DOHH2 (cell line): ENCODE measurements around the gene CBLB.

Experiments
- H3F3A ChIP-seq: fragments of 200-600 bp; sonication (generic), shearing (Covaris generic); 2 replicates; pipeline ENCODE4 v1.6.0; 2016; ENCODE audit warnings: antibody characterized with exemption, mild to moderate bottlenecking; ENCODE audit not compliant: control insufficient read depth, insufficient read depth
- H3K27ac ChIP-seq: fragments of 200-600 bp; sonication (generic); 2 replicates; pipeline ENCODE4 v1.5.1; 2014; ENCODE audit warnings: low read depth, mild to moderate bottlenecking, low read length, moderate library complexity
- H3K27me3 ChIP-seq: fragments of 200-600 bp; sonication (generic); 2 replicates; pipeline ENCODE4 v1.6.1; 2014; ENCODE audit warnings: mild to moderate bottlenecking, low read length, mixed read lengths; ENCODE audit not compliant: control insufficient read depth
- H3K36me3 ChIP-seq: fragments of 200-600 bp; sonication (generic); 2 replicates; pipeline ENCODE4 v1.6.1; 2014; ENCODE audit warnings: mild to moderate bottlenecking, low read length, moderate library complexity, mixed read lengths; ENCODE audit not compliant: control insufficient read depth
- H3K4me1 ChIP-seq: fragments of 200-600 bp; sonication (generic); 2 replicates; pipeline ENCODE4 v1.6.1; 2014; ENCODE audit warnings: mild to moderate bottlenecking, low read length, mixed read lengths; ENCODE audit not compliant: control insufficient read depth
- H3K4me2 ChIP-seq: fragments of 200-600 bp; sonication (generic); 2 replicates; pipeline ENCODE4 v1.6.0; 2014; ENCODE audit warnings: mild to moderate bottlenecking, low read length, moderate library complexity
- H3K4me3 ChIP-seq: fragments of 200-600 bp; sonication (generic); 2 replicates; pipeline ENCODE4 v1.5.1; 2014; ENCODE audit warnings: mild to moderate bottlenecking, low read length, mixed read lengths
- H3K79me2 ChIP-seq: fragments of 200-600 bp; sonication (generic); 2 replicates; pipeline ENCODE4 v1.6.1; 2014; ENCODE audit warnings: mild to moderate bottlenecking, low read length, mixed read lengths; ENCODE audit not compliant: control insufficient read depth
- H3K9me2 ChIP-seq: fragments of 200-600 bp; sonication (generic); replicated peaks from 2 replicates; pipeline ENCODE4 v1.6.1; 2014; ENCODE audit warnings: mild to moderate bottlenecking, low read length, mixed read lengths; ENCODE audit not compliant: control insufficient read depth
- H3K9me3 ChIP-seq: fragments of 200-600 bp; sonication (generic); 2 replicates; pipeline ENCODE4 v1.6.1; 2014; ENCODE audit warnings: antibody characterized with exemption, low read length, mixed read lengths; ENCODE audit not compliant: control insufficient read depth, insufficient read depth
- H4K20me1 ChIP-seq: fragments of 200-600 bp; sonication (generic); 2 replicates; pipeline ENCODE4 v1.6.0; 2014; ENCODE audit warnings: low read depth, mild to moderate bottlenecking, antibody characterized with exemption, low read length, moderate library complexity; ENCODE audit not compliant: control insufficient read depth, insufficient read depth
- EZH2phosphoT487 ChIP-seq: fragments of 200-600 bp; sonication (generic); IDR thresholded peaks from 2 replicates; pipeline ENCODE4 v1.6.1; 2017; ENCODE audit warnings: borderline replicate concordance, mild to moderate bottlenecking, antibody characterized with exemption, low read length, moderate library complexity, mixed read lengths
- TF ChIP-seq, protein P1 (sequence below): fragments of 200-600 bp; sonication (generic); IDR thresholded peaks from one replicate; pipeline ENCODE4 v1.5.1; 2014; ENCODE audit warnings: antibody characterized with exemption, mild to moderate bottlenecking, low read depth, low read length; ENCODE audit not compliant: poor library complexity, severe bottlenecking

CBLB gene

GRCh38 chr3:105913616-105914015 lies 44.8 kb upstream of the CBLB start:
- no peaks in the 10 kb centered on the region for H3K36me3 ChIP-seq
- H3K4me1 ChIP-seq, result no peaks in the 10 kb centered on the region
- H3F3A ChIP-seq, result no peaks in the 10 kb centered on the region
- H4K20me1 ChIP-seq, result no peaks in the 10 kb centered on the region
- H3K4me3 ChIP-seq, result no peak overlapping the region
- no peaks in the 10 kb centered on the region for H3K27me3 ChIP-seq
- H3K9me2 ChIP-seq, result no peaks in the 10 kb centered on the region
- TF ChIP-seq EZH2phosphoT487, result no peak
- TF ChIP-seq, protein P1, sequence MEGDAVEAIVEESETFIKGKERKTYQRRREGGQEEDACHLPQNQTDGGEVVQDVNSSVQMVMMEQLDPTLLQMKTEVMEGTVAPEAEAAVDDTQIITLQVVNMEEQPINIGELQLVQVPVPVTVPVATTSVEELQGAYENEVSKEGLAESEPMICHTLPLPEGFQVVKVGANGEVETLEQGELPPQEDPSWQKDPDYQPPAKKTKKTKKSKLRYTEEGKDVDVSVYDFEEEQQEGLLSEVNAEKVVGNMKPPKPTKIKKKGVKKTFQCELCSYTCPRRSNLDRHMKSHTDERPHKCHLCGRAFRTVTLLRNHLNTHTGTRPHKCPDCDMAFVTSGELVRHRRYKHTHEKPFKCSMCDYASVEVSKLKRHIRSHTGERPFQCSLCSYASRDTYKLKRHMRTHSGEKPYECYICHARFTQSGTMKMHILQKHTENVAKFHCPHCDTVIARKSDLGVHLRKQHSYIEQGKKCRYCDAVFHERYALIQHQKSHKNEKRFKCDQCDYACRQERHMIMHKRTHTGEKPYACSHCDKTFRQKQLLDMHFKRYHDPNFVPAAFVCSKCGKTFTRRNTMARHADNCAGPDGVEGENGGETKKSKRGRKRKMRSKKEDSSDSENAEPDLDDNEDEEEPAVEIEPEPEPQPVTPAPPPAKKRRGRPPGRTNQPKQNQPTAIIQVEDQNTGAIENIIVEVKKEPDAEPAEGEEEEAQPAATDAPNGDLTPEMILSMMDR, result no peak
- no peak overlapping the region for H3K27ac ChIP-seq
- H3K9me3 ChIP-seq, result peaks cover 7% of the 10 kb centered on the region; the same call in 1 of the 2 replicates
- H3K79me2 ChIP-seq, result no peaks in the 10 kb centered on the region
- H3K4me2 ChIP-seq, result no peak overlapping the region

DNA sequence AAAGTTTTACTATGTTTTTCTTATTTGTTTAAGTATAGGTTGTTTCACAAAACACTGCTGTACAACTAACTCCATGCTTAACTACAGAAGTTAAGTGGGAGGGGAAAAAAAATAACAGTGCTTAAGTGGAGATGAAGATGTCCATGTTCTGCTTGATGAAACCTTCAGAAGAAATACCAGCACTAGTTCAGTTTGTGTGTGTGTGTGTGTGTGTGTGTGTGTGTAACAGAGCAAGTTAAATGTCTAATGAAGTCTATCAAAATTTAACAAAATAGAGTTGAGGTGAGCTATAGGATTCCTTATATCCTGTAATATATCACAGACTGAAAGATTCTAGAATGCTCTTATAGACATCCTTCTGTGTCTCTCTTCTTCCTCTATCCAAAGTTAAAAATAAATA lies 44.1 kb upstream of the CBLB start:
- Histone ChIP-seq H3K36me3 (no peaks in the 10 kb centered on the region), H3K27ac (no peak overlapping the region), H3F3A (no peaks in the 10 kb centered on the region), H3K9me2 (no peaks in the 10 kb centered on the region), H3K79me2 (no peaks in the 10 kb centered on the region), H4K20me1 (no peaks in the 10 kb centered on the region), H3K4me1 (peaks cover 1% of the 10 kb centered on the region), H3K4me2 (no peak overlapping the region), H3K4me3 (no peak overlapping the region), H3K9me3 (peaks cover 7% of the 10 kb centered on the region; the same call in 1 of the 2 replicates), H3K27me3 (no peaks in the 10 kb centered on the region)
- TF ChIP-seq EZH2phosphoT487, result no peak
- TF ChIP-seq, protein P1, result no peak

- Histone ChIP-seq H3K79me2 (no peaks in the 10 kb centered on the region), H4K20me1 (no peaks in the 10 kb centered on the region), H3K4me3 (no peak overlapping the region), H3K36me3 (no peaks in the 10 kb centered on the region), H3K27me3 (no peaks in the 10 kb centered on the region), H3K4me2 (no peak overlapping the region), H3K9me2 (no peaks in the 10 kb centered on the region), H3F3A (no peaks in the 10 kb centered on the region), H3K27ac (no peak overlapping the region), H3K9me3 (peaks cover 7% of the 10 kb centered on the region; the same call in 1 of the 2 replicates), H3K4me1 (peaks cover 6% of the 10 kb centered on the region)
- TF ChIP-seq EZH2phosphoT487, result no peak
- TF ChIP-seq, protein P1, result no peak
Measured at GRCh38 chr3:105911496-105911895, 42.7 kb upstream of the CBLB start.

GRCh38 chr3:105907777-105908176 lies 39.0 kb upstream of the CBLB start:
- H3K4me3 ChIP-seq, result no peak overlapping the region
- H3F3A ChIP-seq, result no peaks in the 10 kb centered on the region
- no peak overlapping the region for H3K27ac ChIP-seq
- TF ChIP-seq, protein P1, result no peak
- TF ChIP-seq EZH2phosphoT487, result no peak
- H3K4me1 ChIP-seq, result peaks cover 6% of the 10 kb centered on the region
- H3K27me3 ChIP-seq, result no peaks in the 10 kb centered on the region
- no peaks in the 10 kb centered on the region for H3K36me3 ChIP-seq
- no peaks in the 10 kb centered on the region for H4K20me1 ChIP-seq
- no peaks in the 10 kb centered on the region for H3K79me2 ChIP-seq
- H3K4me2 ChIP-seq, result no peak overlapping the region
- no peaks in the 10 kb centered on the region for H3K9me3 ChIP-seq
- no peaks in the 10 kb centered on the region for H3K9me2 ChIP-seq
